Right forelimb (tissue), 1 donor: ENCODE measurements around the gene CFHR3.
"Not testable (repeated sequence)": the region's sequence is repeated elsewhere in the genome, so short reads cannot be mapped to it uniquely, and the experiment has no call there.

ENCODE experiments used
- DNase-seq: peaks from one replicate; pipeline ENCODE4 v3.0.0-alpha.2; 2018

Gene CFHR3

DNA sequence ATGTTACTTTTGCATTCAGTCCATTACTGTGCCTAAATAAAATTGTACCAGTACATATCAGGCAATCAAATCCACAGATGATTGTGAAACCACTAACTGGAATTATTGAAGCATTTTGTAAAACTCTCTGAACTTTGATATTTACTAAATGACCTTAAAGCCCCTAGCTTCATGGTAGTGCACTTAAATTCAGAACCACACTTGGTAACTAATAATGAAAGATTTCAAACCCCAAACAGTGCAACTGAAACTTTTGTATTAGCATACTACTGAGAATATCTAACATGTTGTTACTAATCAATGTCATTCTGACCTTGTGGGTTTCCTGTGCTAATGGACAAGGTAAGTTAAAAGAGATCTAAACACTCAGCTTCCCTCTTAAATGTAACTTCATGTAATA, at the start of gene CFHR3:
Gene CFHR3 (plus strand): TSS at position 238 of the 400 bp plus-strand sequence. CDS start 47 bp downstream, at position 285.
- no peak for DNase-seq

DNA sequence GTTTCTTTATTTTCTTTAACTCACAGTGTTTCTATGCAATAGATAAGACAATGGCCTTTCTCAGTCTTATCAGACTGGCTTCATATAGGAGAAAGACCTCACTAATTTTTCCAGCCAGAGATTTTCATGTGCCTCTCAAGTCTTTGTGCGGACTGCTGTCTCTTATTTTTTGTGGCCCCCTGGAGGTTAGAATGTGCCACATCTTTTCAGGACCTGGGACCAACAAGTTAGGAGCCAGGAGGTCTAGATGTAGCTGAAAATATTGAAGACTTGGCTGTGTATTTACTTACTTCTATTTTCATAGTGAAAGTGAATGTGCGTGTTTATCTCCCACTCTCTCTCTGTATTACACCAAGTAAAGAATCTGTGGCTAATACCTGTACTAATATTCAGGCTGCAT, 42.1 kb upstream of the CFHR3 start:
- DNase-seq = no peak

DNA sequence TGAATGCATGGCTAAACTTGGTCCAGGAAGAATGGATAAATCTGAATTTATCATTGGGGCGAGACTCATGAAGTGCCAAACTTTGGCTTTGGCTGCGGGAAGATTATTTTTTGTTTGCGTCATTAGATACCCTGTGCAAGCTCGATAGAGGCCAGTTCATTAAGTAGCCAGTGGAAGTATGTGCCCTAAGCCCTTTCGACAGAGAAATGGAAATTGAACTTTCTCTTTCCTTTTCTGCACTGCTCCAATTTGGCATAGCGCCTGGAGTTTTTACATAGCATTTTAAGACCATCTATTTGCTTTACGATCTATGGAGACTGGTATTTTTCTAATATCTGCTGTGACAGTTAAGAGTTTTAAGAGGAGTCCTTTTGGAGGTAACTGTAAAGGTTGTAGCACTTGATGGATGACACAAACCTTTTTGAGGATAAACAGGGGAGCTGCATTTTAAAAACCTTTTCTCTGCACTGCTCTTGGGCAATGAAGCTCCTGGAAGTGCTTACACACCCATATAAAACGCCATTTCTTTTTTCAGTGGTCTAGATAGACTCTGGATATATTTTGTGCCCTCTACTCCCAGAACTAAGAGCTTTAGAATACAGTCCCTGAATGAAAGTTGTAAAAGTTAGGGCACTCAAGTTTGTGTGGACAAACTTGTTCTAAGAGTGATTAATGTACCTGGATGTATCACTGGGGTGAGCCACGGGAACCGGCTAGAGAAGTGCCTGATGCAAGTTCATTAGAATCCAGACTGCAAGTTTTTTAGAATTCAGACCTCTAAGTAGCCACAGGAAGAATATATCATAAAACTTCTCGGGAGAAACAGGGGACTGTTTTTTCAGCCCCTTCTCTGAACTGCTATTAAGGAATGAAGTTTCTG, 41.3 kb upstream of the CFHR3 start:
- DNase-seq = no peak

DNA sequence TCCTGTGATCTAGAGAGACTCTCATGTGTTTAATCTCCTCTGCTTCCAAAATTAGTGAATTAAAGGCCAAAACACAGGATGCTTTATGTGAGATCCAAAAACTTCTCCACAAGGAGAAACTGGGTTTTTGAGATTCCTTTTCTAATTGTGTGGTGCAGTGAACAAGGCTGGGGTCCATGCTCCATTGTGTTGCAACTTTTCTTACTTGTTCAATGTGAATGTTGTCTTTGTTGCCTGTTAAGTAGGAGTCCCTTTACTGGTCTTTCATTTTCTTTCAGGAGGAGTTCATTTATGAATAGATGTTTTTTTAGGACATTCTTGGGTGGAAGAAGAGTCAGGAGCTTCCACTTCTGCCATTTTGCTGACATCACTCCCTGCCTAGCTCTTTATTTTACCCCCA, 40.6 kb upstream of the CFHR3 start:
- no peak for DNase-seq

DNA sequence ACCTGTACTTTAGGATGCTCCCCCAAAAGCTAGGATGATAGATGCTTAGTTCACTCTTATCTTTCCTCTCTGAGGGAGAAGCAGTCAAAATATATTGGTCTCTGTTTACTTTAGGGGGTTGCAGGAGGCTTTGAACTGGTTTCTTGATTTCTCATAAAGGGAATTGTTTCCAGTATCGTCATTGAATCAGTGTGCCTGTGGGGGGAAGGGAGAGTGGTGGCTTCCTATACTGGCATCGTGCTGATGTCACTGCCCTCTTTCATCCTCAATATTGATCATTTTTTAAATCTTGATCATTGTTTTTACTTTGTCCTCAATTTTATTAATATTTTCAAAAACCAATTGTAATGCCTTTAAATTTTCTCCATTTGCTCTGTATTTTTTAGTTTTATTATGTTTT, 40.2 kb upstream of the CFHR3 start:
- DNase-seq = no peak

DNA sequence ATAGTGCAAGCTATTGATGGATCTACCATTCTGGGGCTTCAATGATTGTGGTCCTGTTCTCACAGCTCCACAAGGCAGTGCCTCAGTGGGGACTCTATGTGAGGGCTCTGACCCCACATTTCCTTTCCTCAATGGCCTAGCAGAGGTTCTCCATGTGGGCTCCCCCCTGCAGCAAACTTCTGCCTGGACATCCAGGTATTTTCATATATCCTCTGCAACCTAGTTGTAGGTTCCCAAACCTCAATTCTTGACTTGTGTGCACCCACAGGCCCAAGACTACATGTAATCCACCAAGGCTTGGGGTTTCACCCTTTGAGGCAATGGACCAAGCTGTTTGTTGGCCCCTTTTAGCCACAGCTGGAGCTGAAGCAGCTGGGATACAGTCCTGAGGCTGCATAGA, 35.9 kb upstream of the CFHR3 start:
- no peak for DNase-seq

DNA sequence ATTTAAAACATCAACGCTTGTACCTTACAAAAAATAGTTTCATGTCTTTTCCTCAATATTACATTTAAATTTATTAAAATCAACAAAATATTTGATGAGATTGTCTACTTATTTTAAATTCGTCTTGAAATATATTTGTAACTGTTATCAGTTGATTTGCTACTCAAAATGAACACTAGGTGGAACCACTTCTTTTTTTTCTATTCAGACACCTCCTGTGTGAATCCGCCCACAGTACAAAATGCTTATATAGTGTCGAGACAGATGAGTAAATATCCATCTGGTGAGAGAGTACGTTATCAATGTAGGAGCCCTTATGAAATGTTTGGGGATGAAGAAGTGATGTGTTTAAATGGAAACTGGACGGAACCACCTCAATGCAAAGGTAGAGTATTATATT, 31.4 kb upstream of the CFHR3 start:
- DNase-seq = not testable (repeated sequence)

DNA sequence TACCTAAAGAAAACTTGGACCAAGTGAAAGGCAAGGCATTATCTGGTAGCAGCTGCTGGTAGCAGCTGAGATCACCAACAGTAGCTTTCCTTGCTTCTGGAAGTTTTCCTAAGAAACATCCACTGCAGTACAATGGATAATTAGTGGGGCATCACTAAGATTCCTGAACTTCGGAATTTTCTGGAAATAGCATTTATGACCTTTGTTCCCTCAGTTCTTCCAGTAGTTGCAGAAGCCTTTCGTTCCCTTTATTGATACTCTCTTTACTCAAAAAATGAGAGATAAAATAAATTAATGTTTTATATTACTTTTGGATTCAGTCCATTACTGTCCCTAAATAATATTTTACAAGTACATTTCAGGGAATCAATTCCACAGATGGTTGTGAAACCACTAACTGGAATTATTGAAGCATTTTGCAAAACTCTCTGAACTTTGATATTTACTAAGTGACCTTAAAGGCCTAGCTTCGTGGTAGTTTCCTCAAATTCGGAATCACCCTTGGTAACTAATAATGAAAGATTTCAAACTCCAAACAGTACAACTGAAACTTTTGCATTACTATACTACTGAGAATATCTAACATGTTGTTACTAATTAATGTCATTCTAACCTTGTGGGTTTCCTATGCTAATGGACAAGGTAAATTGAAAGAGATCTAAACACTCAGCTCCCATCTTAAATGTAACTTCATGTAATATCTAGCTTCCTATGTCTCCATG, 9.5 kb upstream of the CFHR3 start:
- not testable (repeated sequence) for DNase-seq

DNA sequence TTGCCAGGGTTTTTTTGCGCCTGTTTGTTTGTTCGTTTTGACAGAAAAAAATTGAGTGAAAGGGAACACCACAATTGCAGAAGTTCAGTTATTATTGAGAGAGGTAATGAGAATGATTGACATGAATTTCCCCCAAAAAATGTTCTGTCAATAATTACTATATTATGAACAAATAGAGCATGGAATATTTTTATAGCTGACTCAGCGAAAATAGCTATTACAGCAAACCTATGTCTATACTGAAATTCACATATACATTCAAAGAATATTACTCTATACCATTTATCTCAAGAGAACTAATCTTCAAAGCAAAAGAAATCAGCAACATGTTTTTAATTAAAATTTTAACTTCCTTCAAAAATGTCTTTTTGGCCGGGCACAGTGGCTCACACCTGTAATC, 4.8 kb upstream of the CFHR3 start:
- not testable (repeated sequence) for DNase-seq

DNA sequence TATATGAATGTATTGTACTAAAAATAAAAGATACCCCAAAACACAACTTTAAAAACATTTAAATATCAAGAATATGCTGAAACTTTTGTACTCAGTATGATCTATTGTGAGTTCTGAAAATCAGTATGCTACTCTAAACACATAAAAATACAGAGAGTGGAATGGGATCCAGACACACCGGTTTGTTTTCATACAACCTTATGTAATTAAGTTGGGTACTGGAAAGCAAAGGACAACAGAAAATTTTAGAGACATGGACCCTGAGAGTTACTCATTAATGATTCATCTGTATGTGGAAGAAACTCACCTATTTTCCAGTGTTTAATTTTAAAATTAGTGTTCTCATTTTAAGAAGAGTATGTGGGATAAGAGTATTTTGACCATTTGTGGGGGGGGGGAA, 927 bp upstream of the CFHR3 start:
- no peak for DNase-seq

DNA sequence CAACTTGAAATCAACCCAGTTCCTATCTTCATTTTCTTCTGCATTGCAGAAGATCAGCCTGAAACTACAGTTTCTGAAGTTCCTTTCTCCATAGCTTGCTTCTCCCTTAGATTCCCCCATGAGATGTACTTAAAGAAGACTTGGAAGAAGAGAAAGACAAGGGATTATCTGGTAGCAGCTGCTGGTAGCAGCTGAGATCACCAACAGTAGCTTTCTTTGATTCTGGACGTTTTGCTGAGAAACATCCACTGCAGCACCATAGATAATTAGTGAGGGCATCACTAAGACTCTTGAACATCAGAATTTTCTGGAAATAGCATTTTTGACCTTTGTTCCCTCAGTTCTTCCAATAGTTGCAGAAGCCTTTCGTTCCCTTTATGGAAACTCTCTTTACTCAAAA, 465 bp upstream of the CFHR3 start:
- no peak for DNase-seq

DNA sequence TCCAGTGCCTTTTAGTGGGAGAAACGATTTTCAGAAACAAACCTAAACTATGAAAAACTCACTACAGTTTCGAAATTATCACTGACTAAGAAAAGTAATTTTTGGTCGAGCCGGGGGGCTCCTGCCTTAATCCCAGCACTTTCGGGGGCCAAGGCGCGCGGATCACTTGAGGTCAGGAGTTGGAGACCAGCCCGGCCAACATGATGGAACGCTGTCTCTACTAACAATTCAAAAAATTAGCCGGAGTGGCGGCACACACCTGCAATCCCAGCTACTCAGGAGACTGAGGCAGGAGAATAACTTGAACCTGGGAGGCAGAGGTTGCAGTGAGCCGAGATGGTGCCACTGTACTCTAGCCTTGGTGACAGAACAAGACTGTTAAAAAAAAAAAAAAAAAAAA, 3.0 kb downstream of the CFHR3 start:
- DNase-seq = no peak

DNA sequence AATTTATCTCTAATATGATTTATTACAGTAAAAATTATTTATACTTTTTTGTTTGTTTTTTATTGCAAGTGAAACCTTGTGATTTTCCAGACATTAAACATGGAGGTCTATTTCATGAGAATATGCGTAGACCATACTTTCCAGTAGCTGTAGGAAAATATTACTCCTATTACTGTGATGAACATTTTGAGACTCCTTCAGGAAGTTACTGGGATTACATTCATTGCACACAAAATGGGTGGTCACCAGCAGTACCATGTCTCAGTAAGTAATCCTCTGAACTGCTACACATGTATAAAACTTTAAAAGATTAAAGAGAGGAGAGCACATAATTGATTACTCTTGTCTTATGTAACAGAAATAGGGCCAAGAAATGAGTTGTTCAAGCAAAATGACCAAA, 4.5 kb downstream of the CFHR3 start:
- no peak for DNase-seq

DNA sequence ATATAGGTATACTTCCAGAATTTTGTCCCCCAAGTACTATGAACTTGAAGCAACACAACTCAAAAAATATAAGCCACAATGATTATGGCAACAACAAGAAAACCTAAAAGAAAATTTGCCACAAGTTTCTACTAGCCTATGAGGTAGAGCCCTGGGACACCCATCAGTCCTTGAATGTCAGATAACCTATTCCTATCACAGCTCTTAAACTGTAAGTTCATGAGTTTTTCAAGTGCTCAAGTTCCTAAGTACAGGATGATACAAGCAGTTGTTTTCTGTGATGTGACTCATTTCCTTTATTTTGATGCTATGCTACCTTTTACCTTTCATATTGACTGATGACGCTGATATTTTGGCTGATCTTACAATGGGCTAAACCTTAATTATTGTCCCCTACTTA, 16.6 kb downstream of the CFHR3 start:
- not testable (repeated sequence) for DNase-seq

DNA sequence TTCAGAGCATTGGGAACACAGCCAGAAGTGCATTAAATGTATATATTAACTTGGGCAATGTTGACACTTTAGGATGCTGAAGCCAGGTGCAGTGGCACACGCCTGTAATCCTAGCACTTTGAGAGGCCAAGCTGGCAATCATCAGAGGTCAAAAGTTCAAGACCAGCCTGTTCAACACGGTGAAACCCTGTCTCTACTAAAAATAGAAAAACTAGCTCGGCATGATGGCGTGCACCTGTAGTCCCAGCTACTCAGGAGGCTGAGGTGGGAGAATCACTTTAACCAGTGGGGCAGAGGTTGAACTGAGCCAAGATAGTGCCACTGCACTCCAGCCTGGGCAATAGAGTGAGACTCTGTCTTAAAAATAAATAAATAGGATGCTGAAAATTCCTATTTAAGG, 19.5 kb downstream of the CFHR3 start:
- DNase-seq = not testable (repeated sequence)

DNA sequence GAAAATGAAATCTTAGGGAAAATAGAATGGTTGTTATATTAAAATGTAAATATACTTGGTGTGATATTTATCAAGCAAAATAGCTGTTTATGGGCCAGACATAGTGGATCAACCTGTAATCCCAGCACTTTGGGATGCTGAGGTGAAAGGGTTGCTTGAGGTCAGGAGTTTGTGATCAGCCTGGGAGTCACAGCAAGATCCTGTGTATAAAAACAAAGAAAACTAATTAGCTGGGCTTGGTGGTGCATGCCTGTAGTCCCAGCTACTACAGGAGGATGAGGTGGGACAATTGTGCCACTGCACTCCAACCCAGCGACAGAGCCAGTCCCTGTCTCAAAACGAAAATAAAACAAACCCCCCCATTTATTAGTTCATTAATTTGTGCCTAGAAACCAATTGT, 23.3 kb downstream of the CFHR3 start:
- no peak for DNase-seq

DNA sequence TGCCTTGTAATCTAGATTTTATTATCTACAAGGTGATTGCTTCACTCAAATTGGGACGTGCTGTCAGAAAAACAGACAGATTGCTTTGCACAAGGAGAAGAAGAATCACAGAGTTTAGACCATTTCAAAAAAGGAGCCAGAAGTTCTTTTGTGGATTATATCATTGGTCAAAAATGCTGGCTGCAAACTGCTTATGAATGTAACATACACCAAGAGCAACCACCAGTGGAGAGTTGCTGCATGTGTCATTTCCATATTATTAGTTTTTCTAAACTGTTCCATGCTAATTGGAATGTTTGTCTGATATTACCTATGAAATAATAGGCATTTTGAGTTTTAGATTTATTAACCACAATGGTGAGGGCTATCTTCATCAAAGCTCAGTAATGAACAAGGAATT, 27.3 kb downstream of the CFHR3 start:
- DNase-seq = not testable (repeated sequence)

DNA sequence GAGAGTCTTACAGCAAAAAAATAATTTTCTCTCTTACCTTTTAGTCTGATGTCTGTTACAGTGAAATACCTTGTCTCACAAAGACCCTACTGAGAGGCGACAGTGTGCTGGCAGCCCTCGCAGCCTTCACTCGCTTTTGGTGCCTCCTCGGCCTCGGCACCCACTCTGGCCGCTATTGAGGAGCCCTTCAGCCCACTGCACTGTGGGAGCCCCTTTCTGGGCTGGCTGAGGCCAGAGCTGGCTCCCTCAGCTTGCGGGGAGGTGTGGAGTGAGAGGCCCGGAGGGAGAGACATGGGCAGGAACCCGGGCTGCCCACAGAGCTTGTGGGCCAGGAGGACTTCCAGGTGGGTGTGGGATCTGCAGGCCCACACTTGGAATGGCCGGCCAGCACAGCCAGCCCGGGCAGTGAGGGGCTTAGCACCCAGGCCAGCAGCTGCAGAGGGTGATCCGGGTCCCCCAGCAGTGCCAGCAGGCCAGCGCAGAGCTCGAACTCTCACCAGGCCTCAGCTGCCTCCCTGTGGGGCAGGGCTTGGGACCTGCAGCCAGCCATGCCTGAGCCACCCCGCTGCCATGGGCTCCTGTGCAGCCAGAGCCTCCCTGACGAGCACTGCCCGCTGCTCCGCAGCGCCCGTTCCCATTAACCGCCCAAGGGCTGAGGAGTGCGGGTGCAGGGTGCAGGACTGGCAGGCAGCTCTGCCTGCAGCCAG, 34.0 kb downstream of the CFHR3 start:
- no peak for DNase-seq

DNA sequence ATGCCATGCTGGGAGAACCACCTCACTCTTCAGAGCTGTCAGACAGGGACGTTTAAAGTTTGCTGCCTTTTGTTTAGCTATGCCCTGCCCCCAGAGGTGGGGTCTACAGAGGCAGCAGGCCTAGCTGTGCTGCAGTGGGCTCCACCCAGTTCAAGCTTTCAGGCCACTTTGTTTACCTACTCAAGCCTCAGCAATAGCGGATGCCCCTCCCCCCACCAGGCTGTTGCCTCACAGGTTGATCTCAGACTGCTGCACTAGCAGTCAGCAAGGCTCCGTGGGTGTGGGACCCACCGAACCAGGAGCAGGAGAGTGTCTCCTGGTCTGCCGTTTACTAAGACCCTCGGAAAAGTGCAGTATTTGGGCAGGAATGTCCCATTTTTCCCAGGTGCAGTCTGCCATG, 42.8 kb downstream of the CFHR3 start:
- DNase-seq = not testable (repeated sequence)

DNA sequence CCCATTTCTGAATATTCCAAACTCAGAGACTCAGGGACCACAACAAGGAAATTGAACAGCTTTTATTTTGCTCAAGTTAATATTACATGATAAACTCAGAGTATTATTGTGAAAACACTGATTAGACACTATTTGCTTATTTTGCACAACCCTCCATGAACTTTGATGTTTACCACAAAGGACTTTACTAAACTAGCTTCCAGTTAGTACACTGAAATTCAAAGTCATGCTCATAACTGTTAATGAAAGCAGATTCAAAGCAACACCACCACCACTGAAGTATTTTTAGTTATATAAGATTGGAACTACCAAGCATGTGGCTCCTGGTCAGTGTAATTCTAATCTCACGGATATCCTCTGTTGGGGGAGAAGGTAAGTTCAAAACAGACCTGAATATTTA, 44.9 kb downstream of the CFHR3 start, which contains the start of gene CFHR1:
Gene CFHR1 (plus strand): TSS at position 201 of the 400 bp plus-strand sequence. CDS start 114 bp downstream, at position 315.
- DNase-seq = not testable (repeated sequence)

DNA sequence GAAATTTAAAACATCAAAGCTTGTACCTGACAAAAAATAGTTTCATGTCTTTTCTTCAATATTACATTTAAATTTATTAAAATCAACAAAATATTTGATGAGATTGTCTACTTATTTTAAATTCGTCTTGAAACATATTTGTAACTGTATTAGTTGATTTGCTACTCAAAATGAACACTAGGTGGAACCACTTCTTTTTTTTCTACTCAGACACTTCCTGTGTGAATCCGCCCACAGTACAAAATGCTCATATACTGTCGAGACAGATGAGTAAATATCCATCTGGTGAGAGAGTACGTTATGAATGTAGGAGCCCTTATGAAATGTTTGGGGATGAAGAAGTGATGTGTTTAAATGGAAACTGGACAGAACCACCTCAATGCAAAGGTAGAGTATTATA, 53.2 kb downstream of the CFHR3 start:
- DNase-seq = not testable (repeated sequence)
